Astrocyte (in vitro differentiated cells and primary cell): ENCODE results near the gene AGPAT4. TPM values are rescaled to one million over a fixed set of nuclear protein-coding genes. Genes with fewer than 3 reads are reported as not detected.

ENCODE experiments used
- DNase-seq: peaks from one replicate; pipeline ENCODE4 v3.0.0-alpha.2; 2010; ENCODE audit warnings: low read depth
- FAIRE-seq: peaks from 2 replicates; lab custom pipeline; 2011; peaks lifted over from hg19 to GRCh38; lab: Jason Lieb, UNC
- H2AFZ ChIP-seq: 2 replicates; pipeline ENCODE4 v1.6.0; 2012; ENCODE audit warnings: low read depth, low read length, inconsistent platforms
- H3K27ac ChIP-seq: 2 replicates; pipeline ENCODE4 v1.5.1; 2011; ENCODE audit warnings: low read depth, low read length, inconsistent platforms
- H3K27me3 ChIP-seq: 2 replicates; pipeline ENCODE4 v1.6.0; 2011; ENCODE audit warnings: low read length, inconsistent platforms; ENCODE audit not compliant: insufficient read depth
- H3K36me3 ChIP-seq: 2 replicates; pipeline ENCODE4 v1.5.1; 2011; ENCODE audit warnings: low read length, inconsistent platforms; ENCODE audit not compliant: insufficient read depth
- H3K4me1 ChIP-seq: 2 replicates; pipeline ENCODE4 v1.5.1; 2011; ENCODE audit warnings: low read length, inconsistent platforms; ENCODE audit not compliant: insufficient read depth
- H3K4me2 ChIP-seq: 2 replicates; pipeline ENCODE4 v1.6.0; 2012; ENCODE audit warnings: low read length, inconsistent platforms
- H3K4me3 ChIP-seq: 2 replicates; pipeline ENCODE4 v1.5.1; 2011; ENCODE audit warnings: low read depth, mild to moderate bottlenecking, low read length, inconsistent platforms; ENCODE audit not compliant: insufficient read depth
- H3K79me2 ChIP-seq: 2 replicates; pipeline ENCODE4 v1.6.0; 2012; ENCODE audit warnings: mild to moderate bottlenecking, low read length, inconsistent platforms; ENCODE audit not compliant: insufficient read depth
- H3K9ac ChIP-seq: 2 replicates; pipeline ENCODE4 v1.6.0; 2012; ENCODE audit warnings: mild to moderate bottlenecking, low read length, inconsistent platforms
- H3K9me3 ChIP-seq: 2 replicates; pipeline ENCODE4 v1.5.1; 2012; ENCODE audit warnings: low read depth, mild to moderate bottlenecking, low read length, inconsistent platforms; ENCODE audit not compliant: insufficient read depth
- H4K20me1 ChIP-seq: 2 replicates; pipeline ENCODE4 v1.6.0; 2012; ENCODE audit warnings: low read length, inconsistent platforms; ENCODE audit not compliant: insufficient read depth
- H3K27ac Mint-ChIP-seq: one replicate; pipeline ENCODE4 v1.8.0; 2021; ENCODE audit warnings: mild to moderate bottlenecking, mixed read lengths; ENCODE audit not compliant: unreplicated experiment
- H3K27me3 Mint-ChIP-seq: one replicate; pipeline ENCODE4 v1.8.0; 2021; ENCODE audit warnings: low read depth, mixed read lengths; ENCODE audit not compliant: unreplicated experiment
- H3K36me3 Mint-ChIP-seq: one replicate; pipeline ENCODE4 v1.8.0; 2021; ENCODE audit warnings: low read depth, mixed read lengths; ENCODE audit not compliant: unreplicated experiment
- H3K4me1 Mint-ChIP-seq: one replicate; pipeline ENCODE4 v1.8.0; 2021; ENCODE audit warnings: low read depth, mixed read lengths; ENCODE audit not compliant: unreplicated experiment
- H3K4me3 Mint-ChIP-seq: one replicate; pipeline ENCODE4 v1.8.0; 2021; ENCODE audit warnings: mild to moderate bottlenecking, moderate library complexity, mixed read lengths; ENCODE audit not compliant: unreplicated experiment
- H3K9me3 Mint-ChIP-seq: one replicate; pipeline ENCODE4 v1.8.0; 2021; ENCODE audit warnings: mild to moderate bottlenecking, mixed read lengths; ENCODE audit not compliant: unreplicated experiment
- CTCF ChIP-seq: IDR thresholded peaks from 2 replicates; pipeline ENCODE4 v1.5.1; 2011; ENCODE audit warnings: low read depth, mild to moderate bottlenecking, inconsistent platforms, low read length, moderate library complexity; ENCODE audit not compliant: insufficient read depth
- EZH2 ChIP-seq: IDR thresholded peaks from 2 replicates; pipeline ENCODE4 v1.6.1; 2012; ENCODE audit warnings: mild to moderate bottlenecking, low read length, inconsistent platforms; ENCODE audit not compliant: insufficient read depth
- total RNA-seq: library from RNA; stranded (reverse); gene quantifications from 2 replicates; pipeline ENCODE4 v1.2.1, GENCODE V29; 2021

AGPAT4 gene
- total RNA-seq, 1 donor from 2014 or later = 27.2 TPM

- Histone ChIP-seq H3K4me3 (no peak overlapping the region), H2AFZ (no peak overlapping the region), H3K9me3 (no peaks in the 10 kb centered on the region), H4K20me1 (peaks cover 5% of the 10 kb centered on the region), H3K27me3 (no peaks in the 10 kb centered on the region), H3K79me2 (no peaks in the 10 kb centered on the region), H3K4me1 (no peaks in the 10 kb centered on the region), H3K36me3 (peaks cover 11% of the 10 kb centered on the region), H3K9ac (no peak overlapping the region), H3K27ac (no peak overlapping the region), H3K4me2 (no peak overlapping the region)
- DNase-seq (peak; percentile 59), FAIRE-seq (no peak)
- H3K4me3 Mint-ChIP-seq = no peak overlapping the region
- no peak overlapping the region for H3K27ac Mint-ChIP-seq
- peaks cover 32% of the 10 kb centered on the region for H3K36me3 Mint-ChIP-seq
- peaks cover 8% of the 10 kb centered on the region for H3K4me1 Mint-ChIP-seq
- no peaks in the 10 kb centered on the region for H3K9me3 Mint-ChIP-seq
- no peak for TF ChIP-seq EZH2
- no peak for TF ChIP-seq CTCF
- H3K27me3 Mint-ChIP-seq = no peaks in the 10 kb centered on the region
Observed at GRCh38 chr6:161161889-161162624, 111.8 kb downstream of the AGPAT4 start.

- no peak overlapping the region for H3K4me3 Mint-ChIP-seq
- Histone ChIP-seq H2AFZ (no peak overlapping the region), H3K4me1 (no peaks in the 10 kb centered on the region), H3K36me3 (peaks cover 11% of the 10 kb centered on the region), H3K4me3 (no peak overlapping the region), H4K20me1 (no peaks in the 10 kb centered on the region), H3K9ac (no peak overlapping the region), H3K9me3 (no peaks in the 10 kb centered on the region), H3K27me3 (no peaks in the 10 kb centered on the region), H3K4me2 (no peak overlapping the region), H3K27ac (no peak overlapping the region), H3K79me2 (no peaks in the 10 kb centered on the region)
- H3K27ac Mint-ChIP-seq = no peak overlapping the region
- no peaks in the 10 kb centered on the region for H3K27me3 Mint-ChIP-seq
- H3K9me3 Mint-ChIP-seq = peaks cover 3% of the 10 kb centered on the region
- no peak for DNase-seq
- TF ChIP-seq EZH2 = no peak
- no peak for TF ChIP-seq CTCF
- peaks cover 32% of the 10 kb centered on the region for H3K36me3 Mint-ChIP-seq
- no peak for FAIRE-seq
- H3K4me1 Mint-ChIP-seq = peaks cover 8% of the 10 kb centered on the region
Observed at GRCh38 chr6:161161121-161161520, 112.7 kb downstream of the AGPAT4 start.

- H3K27ac ChIP-seq = no peak overlapping the region
- H3K4me1 ChIP-seq = no peaks in the 10 kb centered on the region
- H2AFZ ChIP-seq = no peak overlapping the region
- Mint-ChIP-seq H3K36me3 (peaks cover 33% of the 10 kb centered on the region), H3K4me1 (no peaks in the 10 kb centered on the region), H3K9me3 (peaks cover 3% of the 10 kb centered on the region), H3K27me3 (no peaks in the 10 kb centered on the region), H3K27ac (no peak overlapping the region), H3K4me3 (no peak overlapping the region)
- no peak overlapping the region for H3K9ac ChIP-seq
- no peaks in the 10 kb centered on the region for H4K20me1 ChIP-seq
- DNase-seq = no peak
- no peaks in the 10 kb centered on the region for H3K27me3 ChIP-seq
- no peaks in the 10 kb centered on the region for H3K9me3 ChIP-seq
- no peak overlapping the region for H3K4me3 ChIP-seq
- TF ChIP-seq EZH2 (no peak), CTCF (no peak)
- H3K4me2 ChIP-seq = no peak overlapping the region
- no peak for FAIRE-seq
- H3K79me2 ChIP-seq = no peaks in the 10 kb centered on the region
- peaks cover 3% of the 10 kb centered on the region for H3K36me3 ChIP-seq
Observed at GRCh38 chr6:161154796-161155335, 119.0 kb downstream of the AGPAT4 start.
